ENCODE results near the gene CGNL1. TPM values are rescaled to one million over a fixed set of nuclear protein-coding genes. Genes with fewer than 3 reads are reported as not detected.

CGNL1 gene
- total RNA-seq, 4 donors from 2014 or later = 40.7 to 74.4 (median 56.0) TPM

- peaks cover 13 to 14% of the 10 kb centered on the region in 2 donors for H3K4me1 ChIP-seq
- no peak overlapping the region for H3K4me3 ChIP-seq (replicated peaks in 1 of 3)
- H3K9me3 ChIP-seq = no peaks in the 10 kb centered on the region
- WGBS, 2 donors = 68 to 77% methylated on average over 5 of the region's 5 CpGs
- H3K27me3 ChIP-seq = no peaks in the 10 kb centered on the region
- H3K36me3 ChIP-seq = no peaks in the 10 kb centered on the region
- intact Hi-C loops (cut with DNase I) = no loop called here
- TF ChIP-seq POLR2A (IDR thresholded peaks at IDR 0.05) (no peak), CTCF (IDR thresholded peaks at IDR 0.05) (no peak)
- no peak for DNase-seq
- H3K27ac ChIP-seq = no peak overlapping the region
Observed at GRCh38 chr15:57403566-57404325, 27.4 kb downstream of the CGNL1 start.

- H3K27me3 ChIP-seq = no peaks in the 10 kb centered on the region
- no peak overlapping the region for H3K27ac ChIP-seq
- no peak for TF ChIP-seq CTCF (IDR thresholded peaks at IDR 0.05)
- TF ChIP-seq POLR2A (IDR thresholded peaks at IDR 0.05) = no peak
- no peaks in the 10 kb centered on the region for H3K36me3 ChIP-seq
- no peak for DNase-seq
- H3K9me3 ChIP-seq = no peaks in the 10 kb centered on the region
- intact Hi-C loops (cut with DNase I) = no loop called here
- H3K4me1 ChIP-seq = peaks cover 8 to 14% of the 10 kb centered on the region in 2 donors
- no peak overlapping the region for H3K4me3 ChIP-seq (replicated peaks in 1 of 3)
- WGBS, 2 donors = 73 to 75% methylated on average over 5 of the region's 5 CpGs
Observed at GRCh38 chr15:57405133-57405532, 28.8 kb downstream of the CGNL1 start.

GRCh38 chr15:57406062-57406772, 29.9 kb downstream of the CGNL1 start:
- Histone ChIP-seq H3K4me1 (peaks cover 8 to 14% of the 10 kb centered on the region in 2 donors), H3K27ac (no peak overlapping the region), H3K36me3 (no peaks in the 10 kb centered on the region), H3K9me3 (no peaks in the 10 kb centered on the region), H3K4me3 (replicated peaks in 1 of 3) (no peak overlapping the region), H3K27me3 (no peaks in the 10 kb centered on the region)
- intact Hi-C loops (cut with DNase I) = no loop called here
- WGBS, 2 donors = 77 to 88% methylated on average over 6 to 7 of the region's 7 CpGs
- TF ChIP-seq CTCF (IDR thresholded peaks at IDR 0.05) = no peak
- TF ChIP-seq POLR2A (IDR thresholded peaks at IDR 0.05) = no peak
- no peak for DNase-seq

GRCh38 chr15:57410373-57410772, 34.1 kb downstream of the CGNL1 start:
- Histone ChIP-seq H3K27me3 (no peaks in the 10 kb centered on the region), H3K27ac (no peak overlapping the region), H3K4me1 (peaks cover 0 to 4% of the 10 kb centered on the region in 2 donors), H3K9me3 (no peaks in the 10 kb centered on the region), H3K36me3 (no peaks in the 10 kb centered on the region), H3K4me3 (replicated peaks in 1 of 3) (no peak overlapping the region)
- intact Hi-C loops (cut with DNase I) = no loop called here
- 24 to 28% methylated on average over 3 of the region's 3 CpGs for WGBS, 2 donors
- no peak for DNase-seq
- TF ChIP-seq CTCF (IDR thresholded peaks at IDR 0.05) (no peak), POLR2A (IDR thresholded peaks at IDR 0.05) (no peak)
